MG63 (cell line): ENCODE results near the gene CPPED1. TPM values are rescaled to one million over a fixed set of nuclear protein-coding genes. Genes with fewer than 3 reads are reported as not detected.

ENCODE experiments used
- DNase-seq: peaks from one replicate; pipeline ENCODE4 v3.0.0-alpha.2; 2020
- H3K27me3 ChIP-seq: fragments of 250-450 bp; sonication (Bioruptor Pico); 2 replicates; pipeline ENCODE4 v1.5.1; 2020; ENCODE audit warnings: mild to moderate bottlenecking, moderate library complexity
- H3K36me3 ChIP-seq: fragments of 250-450 bp; sonication (Bioruptor Pico); 2 replicates; pipeline ENCODE4 v1.5.1; 2020; ENCODE audit warnings: mild to moderate bottlenecking, moderate library complexity
- H3K4me3 ChIP-seq: fragments of 250-450 bp; sonication (Bioruptor Pico); 2 replicates; pipeline ENCODE4 v1.5.1; 2020; ENCODE audit warnings: mild to moderate bottlenecking, moderate library complexity
- H3K9me3 ChIP-seq: fragments of 250-450 bp; sonication (Bioruptor Pico); 2 replicates; pipeline ENCODE4 v1.5.1; 2020; ENCODE audit warnings: mild to moderate bottlenecking, moderate library complexity
- total RNA-seq: library from RNA; depleted of rRNA; stranded (reverse); fragments of >200 nt; shearing (Covaris generic); gene quantifications from 2 replicates; pipeline ENCODE4 v1.2.3, GENCODE V29; 2014; ENCODE audit warnings: low replicate concordance

CPPED1 gene
- total RNA-seq, 1 experiment from 2014 or later, result 27.3 TPM

- no peak overlapping the region for H3K4me3 ChIP-seq
- DNase-seq, result peak; percentile 29
- no peaks in the 10 kb centered on the region; the same call in 1 of the 2 replicates for H3K9me3 ChIP-seq
- no peaks in the 10 kb centered on the region for H3K27me3 ChIP-seq
- no peaks in the 10 kb centered on the region for H3K36me3 ChIP-seq
Measured at GRCh38 chr16:12661656-12662172, 142.0 kb downstream of the CPPED1 start.

GRCh38 chr16:12659871-12660270, 143.8 kb downstream of the CPPED1 start:
- DNase-seq, result no peak
- Histone ChIP-seq H3K4me3 (no peak overlapping the region), H3K36me3 (no peaks in the 10 kb centered on the region), H3K9me3 (no peaks in the 10 kb centered on the region; the same call in 1 of the 2 replicates), H3K27me3 (no peaks in the 10 kb centered on the region)

- no peak for DNase-seq
- H3K36me3 ChIP-seq, result no peaks in the 10 kb centered on the region
- no peak overlapping the region for H3K4me3 ChIP-seq
- H3K27me3 ChIP-seq, result no peaks in the 10 kb centered on the region
- no peaks in the 10 kb centered on the region; the same call in 1 of the 2 replicates for H3K9me3 ChIP-seq
Measured at GRCh38 chr16:12658506-12658905, 145.2 kb downstream of the CPPED1 start.

GRCh38 chr16:12655537-12655936, 148.2 kb downstream of the CPPED1 start:
- H3K27me3 ChIP-seq, result peaks cover 5% of the 10 kb centered on the region
- H3K36me3 ChIP-seq, result no peaks in the 10 kb centered on the region
- DNase-seq, result no peak
- H3K9me3 ChIP-seq, result no peaks in the 10 kb centered on the region; the same call in 1 of the 2 replicates
- H3K4me3 ChIP-seq, result no peak overlapping the region

GRCh38 chr16:12653820-12654392, 149.8 kb downstream of the CPPED1 start:
- no peaks in the 10 kb centered on the region for H3K36me3 ChIP-seq
- no peak for DNase-seq
- peaks cover 5% of the 10 kb centered on the region for H3K27me3 ChIP-seq
- H3K4me3 ChIP-seq, result no peak overlapping the region
- no peaks in the 10 kb centered on the region; the same call in 1 of the 2 replicates for H3K9me3 ChIP-seq

GRCh38 chr16:12652924-12653323, 150.8 kb downstream of the CPPED1 start:
- H3K9me3 ChIP-seq, result no peaks in the 10 kb centered on the region; the same call in 1 of the 2 replicates
- no peak overlapping the region for H3K4me3 ChIP-seq
- H3K36me3 ChIP-seq, result no peaks in the 10 kb centered on the region
- DNase-seq, result no peak
- H3K27me3 ChIP-seq, result peaks cover 5% of the 10 kb centered on the region

- Histone ChIP-seq H3K27me3 (peaks cover 5% of the 10 kb centered on the region), H3K36me3 (no peaks in the 10 kb centered on the region), H3K9me3 (no peaks in the 10 kb centered on the region), H3K4me3 (no peak overlapping the region)
- DNase-seq, result no peak
Measured at GRCh38 chr16:12651765-12652512, 151.7 kb downstream of the CPPED1 start.

- no peaks in the 10 kb centered on the region for H3K9me3 ChIP-seq
- H3K36me3 ChIP-seq, result no peaks in the 10 kb centered on the region
- no peak overlapping the region for H3K4me3 ChIP-seq
- no peak for DNase-seq
- peaks cover 5% of the 10 kb centered on the region for H3K27me3 ChIP-seq
Measured at GRCh38 chr16:12649356-12649755, 154.3 kb downstream of the CPPED1 start.

GRCh38 chr16:12646490-12647274, 157.0 kb downstream of the CPPED1 start:
- Histone ChIP-seq H3K4me3 (no peak overlapping the region), H3K9me3 (no peaks in the 10 kb centered on the region), H3K27me3 (peaks cover under 1% of the 10 kb centered on the region; the same call in 1 of the 2 replicates), H3K36me3 (no peaks in the 10 kb centered on the region)
- DNase-seq, result no peak

- Histone ChIP-seq H3K27me3 (no peaks in the 10 kb centered on the region), H3K36me3 (no peaks in the 10 kb centered on the region), H3K4me3 (no peak overlapping the region), H3K9me3 (no peaks in the 10 kb centered on the region)
- no peak for DNase-seq
Measured at GRCh38 chr16:12646098-12646489, 157.6 kb downstream of the CPPED1 start.

GRCh38 chr16:12643034-12643455, 160.6 kb downstream of the CPPED1 start:
- no peaks in the 10 kb centered on the region for H3K36me3 ChIP-seq
- no peak overlapping the region for H3K4me3 ChIP-seq
- H3K9me3 ChIP-seq, result peaks cover 5% of the 10 kb centered on the region; the same call in 1 of the 2 replicates
- no peaks in the 10 kb centered on the region for H3K27me3 ChIP-seq
- no peak for DNase-seq

GRCh38 chr16:12639044-12639443, 164.6 kb downstream of the CPPED1 start:
- Histone ChIP-seq H3K27me3 (no peaks in the 10 kb centered on the region), H3K9me3 (peaks cover 5% of the 10 kb centered on the region; the same call in 1 of the 2 replicates), H3K36me3 (no peaks in the 10 kb centered on the region), H3K4me3 (no peak overlapping the region)
- peak; percentile 42 for DNase-seq

GRCh38 chr16:12637002-12637401, 166.7 kb downstream of the CPPED1 start:
- H3K36me3 ChIP-seq, result no peaks in the 10 kb centered on the region
- H3K9me3 ChIP-seq, result peaks cover 5% of the 10 kb centered on the region; the same call in 1 of the 2 replicates
- no peaks in the 10 kb centered on the region for H3K27me3 ChIP-seq
- no peak overlapping the region for H3K4me3 ChIP-seq
- no peak for DNase-seq

GRCh38 chr16:12629271-12629670, 174.4 kb downstream of the CPPED1 start:
- H3K36me3 ChIP-seq, result no peaks in the 10 kb centered on the region
- peaks cover 11% of the 10 kb centered on the region for H3K27me3 ChIP-seq
- DNase-seq, result no peak
- no peak overlapping the region for H3K4me3 ChIP-seq
- H3K9me3 ChIP-seq, result no peaks in the 10 kb centered on the region

- no peak overlapping the region for H3K4me3 ChIP-seq
- peaks cover 11% of the 10 kb centered on the region for H3K27me3 ChIP-seq
- H3K36me3 ChIP-seq, result no peaks in the 10 kb centered on the region
- H3K9me3 ChIP-seq, result no peaks in the 10 kb centered on the region
- DNase-seq, result no peak
Measured at GRCh38 chr16:12628536-12628935, 175.2 kb downstream of the CPPED1 start.

GRCh38 chr16:12627394-12627793, 176.3 kb downstream of the CPPED1 start:
- no peaks in the 10 kb centered on the region for H3K9me3 ChIP-seq
- H3K27me3 ChIP-seq, result peaks cover 11% of the 10 kb centered on the region
- no peak for DNase-seq
- H3K4me3 ChIP-seq, result no peak overlapping the region
- H3K36me3 ChIP-seq, result no peaks in the 10 kb centered on the region

- no peaks in the 10 kb centered on the region for H3K9me3 ChIP-seq
- no peaks in the 10 kb centered on the region for H3K36me3 ChIP-seq
- no peak overlapping the region for H3K4me3 ChIP-seq
- no peak for DNase-seq
- H3K27me3 ChIP-seq, result peaks cover 11% of the 10 kb centered on the region
Measured at GRCh38 chr16:12626411-12626810, 177.3 kb downstream of the CPPED1 start.
